ENCODE measurements around the gene TTC7B. TPM values are rescaled to one million over a fixed set of nuclear protein-coding genes. Genes with fewer than 3 reads are reported as not detected.

Gene TTC7B
- total and polyA plus RNA-seq, 7 donors, result 5.5 to 70.9 (median 46.8) TPM

DNA sequence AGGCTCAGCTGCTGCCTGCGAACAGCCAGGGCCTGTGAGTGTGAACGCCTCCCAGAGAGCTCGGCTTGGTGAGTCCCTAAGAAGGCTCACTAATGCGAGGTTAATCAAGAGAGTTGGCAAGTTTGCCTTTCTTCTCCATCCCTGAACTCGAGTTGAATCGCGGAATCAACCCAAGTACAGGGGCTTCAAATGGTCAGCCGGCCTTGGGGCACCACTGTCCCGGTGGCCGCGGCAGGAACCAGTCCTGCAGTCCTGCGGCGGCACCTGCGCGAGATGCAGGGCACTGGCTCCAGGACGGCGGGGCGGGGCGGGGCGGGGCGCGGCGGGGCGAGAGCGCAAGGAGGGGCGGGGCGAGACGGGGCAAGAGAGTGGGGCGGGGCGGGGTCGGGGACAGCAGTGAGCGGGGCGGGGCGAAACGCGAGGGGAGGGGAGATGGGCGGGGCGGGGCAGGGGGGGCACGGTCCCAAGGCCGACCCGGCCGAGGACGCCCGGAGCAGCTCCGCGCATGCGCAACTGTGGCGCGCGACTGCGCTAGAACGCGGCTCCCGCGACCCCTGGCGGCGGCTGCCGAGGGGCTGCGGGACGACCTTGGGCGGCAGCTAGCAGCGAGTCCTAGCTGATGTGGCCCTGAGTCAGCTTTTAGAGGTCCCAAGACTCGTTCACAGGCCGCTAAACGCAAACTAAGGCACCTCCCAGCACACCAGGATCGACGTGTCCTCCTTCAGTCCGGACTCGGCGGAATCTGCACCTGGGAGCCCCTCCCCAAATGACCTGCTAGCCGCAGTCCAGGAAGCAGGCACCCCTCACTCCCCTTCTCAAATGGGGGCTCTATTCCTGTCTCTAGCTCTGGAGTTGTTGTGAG is 58.0 kb downstream of the TTC7B start:
- Histone ChIP-seq H3K27me3 (no peaks in the 10 kb centered on the region), H3K9me3 (peaks cover 0 to under 1% (median 0%) of the 10 kb centered on the region in 4 donors), H3K27ac (peak overlapping the region; percentile 90 to 96 (median 92)), H3K4me3 (peak overlapping the region; percentile 26 to 50 (median 46)), H3K36me3 (no peaks in the 10 kb centered on the region), H3K4me1 (peaks cover 0 to 52% (median 36%) of the 10 kb centered on the region in 4 donors)
- DNase-seq, result peak; percentile 95
- 1 to 2% methylated on average over 69 to 71 of the region's 71 CpGs for whole genome bisulfite sequencing, 2 donors
- TF ChIP-seq CTCF (IDR thresholded peaks at IDR 0.05), result peak; percentile 75 to 91 (median 85)
- peak in 1 of 2 donors; percentile 35 for TF ChIP-seq POLR2A (IDR thresholded peaks at IDR 0.05)
- peak; percentile 68 to 79 (median 74) for TF ChIP-seq POLR2AphosphoS5 (IDR thresholded peaks at IDR 0.05)
- TF ChIP-seq EP300 (IDR thresholded peaks at IDR 0.05), result no peak
- intact Hi-C loops (cut with DNase I), result loop anchor here (1.0 to 5.0 kb wide), 6 partner anchors 59 to 786 kb away; partner anchors contain the start of genes CALM1 and TTC7B

- H3K27ac ChIP-seq, result peak overlapping the region; percentile 89 to 96 (median 90)
- no peak for DNase-seq
These were observed 58.8 kb downstream of the TTC7B start for GRCh38 chr14:90757452-90757851.

DNA sequence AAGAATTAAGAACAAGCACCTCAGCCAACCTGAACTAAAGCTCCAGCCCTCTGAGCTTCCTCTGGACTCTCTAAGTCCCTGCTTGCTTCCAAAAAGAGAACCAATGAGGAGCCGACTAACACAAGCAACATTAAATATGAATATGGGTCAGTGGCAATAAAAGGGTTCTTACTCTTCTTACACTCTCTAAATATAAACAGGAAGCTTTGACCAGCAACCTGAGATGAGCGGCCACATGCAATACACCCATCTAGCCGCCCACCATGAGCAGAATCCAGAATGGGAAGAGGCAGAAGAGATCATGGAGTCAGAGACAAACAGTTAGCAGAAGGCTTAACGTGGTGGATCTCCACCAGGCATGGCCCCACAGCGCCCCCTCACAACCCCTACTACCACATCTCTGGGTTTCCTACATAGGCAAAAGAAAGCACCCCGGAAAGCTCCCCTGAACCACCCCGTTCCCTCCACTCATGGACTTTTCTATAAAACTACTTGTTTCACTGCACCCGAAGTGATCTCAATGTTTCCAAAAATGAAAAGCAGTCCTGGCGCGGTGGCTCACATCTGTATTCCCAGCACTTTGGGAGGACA is 59.4 kb downstream of the TTC7B start:
- H3K27me3 ChIP-seq, result no peaks in the 10 kb centered on the region
- H3K9me3 ChIP-seq, result no peaks in the 10 kb centered on the region
- no peaks in the 10 kb centered on the region for H3K36me3 ChIP-seq
- TF ChIP-seq POLR2AphosphoS5 (IDR thresholded peaks at IDR 0.05), result no peak
- no peak for TF ChIP-seq CTCF (IDR thresholded peaks at IDR 0.05)
- TF ChIP-seq EP300 (IDR thresholded peaks at IDR 0.05), result no peak
- no peak for TF ChIP-seq POLR2A (IDR thresholded peaks at IDR 0.05)
- peaks cover 0 to 52% (median 36%) of the 10 kb centered on the region in 4 donors for H3K4me1 ChIP-seq
- DNase-seq, result no peak
- peak overlapping the region in 3 of 4 donors; percentile 89 to 96 (median 90) for H3K27ac ChIP-seq
- WGBS, 2 donors, result 92 to 94% methylated on average over 10 of the region's 10 CpGs
- intact Hi-C loops (cut with DNase I), result loop anchor here (5.0 kb wide), 2 partner anchors 375 to 785 kb away; no protein-coding TSS in a partner anchor
- H3K4me3 ChIP-seq, result no peak overlapping the region

More at GRCh38 chr14:90757452-90757851, 58.8 kb downstream of the TTC7B start:
- no peak overlapping the region for H3K4me3 ChIP-seq
- H3K36me3 ChIP-seq, result no peaks in the 10 kb centered on the region
- intact Hi-C loops (cut with DNase I), result loop anchor here (5.0 kb wide), 2 partner anchors 375 to 785 kb away; no protein-coding TSS in a partner anchor
- TF ChIP-seq CTCF (IDR thresholded peaks at IDR 0.05), result no peak
- TF ChIP-seq EP300 (IDR thresholded peaks at IDR 0.05), result no peak
- no peak for TF ChIP-seq POLR2A (IDR thresholded peaks at IDR 0.05)
- TF ChIP-seq POLR2AphosphoS5 (IDR thresholded peaks at IDR 0.05), result no peak
- no peaks in the 10 kb centered on the region for H3K9me3 ChIP-seq
- H3K4me1 ChIP-seq, result peaks cover 0 to 52% (median 36%) of the 10 kb centered on the region in 4 donors
- 62 to 79% methylated on average over 3 of the region's 3 CpGs for WGBS, 2 donors
- no peaks in the 10 kb centered on the region for H3K27me3 ChIP-seq

DNA sequence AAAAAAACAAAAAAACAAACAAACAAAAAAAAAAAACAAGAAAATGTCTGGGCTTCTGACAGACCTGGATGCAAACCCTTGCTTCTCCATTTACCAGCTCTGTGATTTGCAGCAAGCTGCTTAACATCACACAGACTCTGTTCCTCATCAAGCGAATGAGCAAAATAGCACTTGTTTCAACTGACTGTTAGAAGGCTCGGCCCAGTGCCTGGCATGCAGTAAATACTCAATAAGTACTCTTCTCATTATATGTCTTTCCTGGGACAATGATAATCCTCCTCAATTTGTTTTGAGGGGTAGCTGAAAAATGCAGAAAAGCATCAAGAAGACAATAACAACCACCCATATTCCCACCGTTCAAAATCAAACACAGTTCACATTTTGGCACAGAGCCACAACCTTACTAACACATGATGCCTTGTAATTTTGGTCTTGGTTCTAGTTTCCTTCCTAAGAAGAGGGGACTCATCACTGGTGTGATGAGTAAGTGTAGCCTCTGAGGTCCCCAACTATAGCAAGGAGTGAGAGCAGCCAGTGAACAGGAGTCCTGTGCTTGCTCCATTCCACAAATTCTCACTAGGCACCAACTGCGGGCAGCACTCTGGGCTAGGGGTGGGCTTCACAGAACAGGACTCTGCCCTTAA is 60.4 kb downstream of the TTC7B start:
- no peak for TF ChIP-seq POLR2A (IDR thresholded peaks at IDR 0.05)
- peak; percentile 83 to 95 (median 94) for TF ChIP-seq POLR2AphosphoS5 (IDR thresholded peaks at IDR 0.05)
- TF ChIP-seq EP300 (IDR thresholded peaks at IDR 0.05), result peak in 2 of 4 donors; percentile 51 to 58
- WGBS, 2 donors, result 77 to 80% methylated on average over 4 of the region's 4 CpGs
- no peak overlapping the region for H3K4me3 ChIP-seq
- no peaks in the 10 kb centered on the region for H3K36me3 ChIP-seq
- H3K27ac ChIP-seq, result peak overlapping the region in 3 of 4 donors; percentile 89 to 96 (median 90)
- H3K9me3 ChIP-seq, result no peaks in the 10 kb centered on the region
- no peak for DNase-seq
- H3K4me1 ChIP-seq, result peaks cover 0 to 58% (median 39%) of the 10 kb centered on the region in 4 donors
- no peaks in the 10 kb centered on the region for H3K27me3 ChIP-seq
- intact Hi-C loops (cut with DNase I), result loop anchor here (5.0 kb wide), 2 partner anchors 373 to 783 kb away; no protein-coding TSS in a partner anchor
